TTC549 (cell line): ENCODE data around the gene UHRF1.
"Not testable (repeated sequence)": the region's sequence is repeated elsewhere in the genome, so short reads cannot be mapped to it uniquely, and the experiment has no call there.

Experiments
- FAIRE-seq: peaks from 2 replicates; lab custom pipeline; 2012; peaks lifted over from hg19 to GRCh38; lab: Jason Lieb, UNC

The UHRF1 gene

DNA sequence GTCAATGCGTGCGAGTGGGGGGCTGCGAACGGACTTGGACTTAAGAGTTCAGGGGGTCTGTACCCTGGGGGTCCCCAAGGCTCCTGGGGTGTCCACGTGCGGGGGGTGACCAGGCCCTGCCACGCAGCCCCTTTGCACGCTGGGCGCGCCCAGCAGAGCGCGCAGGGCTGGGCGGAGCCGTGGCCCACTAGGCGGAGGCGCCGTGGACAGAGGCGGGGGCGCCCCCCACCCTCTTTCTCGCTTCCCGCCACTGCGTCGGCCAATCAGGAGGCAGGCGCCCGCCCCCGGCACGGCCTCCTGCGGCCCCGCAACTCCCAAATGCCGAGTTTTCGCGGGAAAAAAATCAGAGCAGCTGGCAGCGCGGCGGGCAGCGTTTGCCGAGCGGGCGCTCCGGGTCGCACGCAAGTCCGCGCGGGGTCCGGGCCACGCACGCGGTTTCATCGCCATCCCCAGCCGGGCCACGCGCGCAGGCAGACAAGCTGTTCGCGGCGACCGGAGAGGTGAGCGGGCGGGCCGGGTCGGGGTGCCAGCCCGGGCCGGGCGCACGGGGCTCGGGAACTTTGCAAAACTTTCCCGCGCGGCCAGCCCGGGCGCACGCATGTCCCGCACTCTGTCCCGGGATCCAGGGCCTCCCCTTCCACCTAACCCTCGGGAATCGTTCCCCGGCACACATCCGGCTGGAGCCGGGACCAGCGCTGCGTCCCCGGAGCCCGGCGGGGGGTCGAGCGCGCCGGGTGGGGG, at the start of gene UHRF1:
Gene UHRF1 (plus strand): TSS at position 346 of the 741 bp plus-strand sequence. CDS start 1,385 bp downstream, outside the sequence.
- no peak for FAIRE-seq

DNA sequence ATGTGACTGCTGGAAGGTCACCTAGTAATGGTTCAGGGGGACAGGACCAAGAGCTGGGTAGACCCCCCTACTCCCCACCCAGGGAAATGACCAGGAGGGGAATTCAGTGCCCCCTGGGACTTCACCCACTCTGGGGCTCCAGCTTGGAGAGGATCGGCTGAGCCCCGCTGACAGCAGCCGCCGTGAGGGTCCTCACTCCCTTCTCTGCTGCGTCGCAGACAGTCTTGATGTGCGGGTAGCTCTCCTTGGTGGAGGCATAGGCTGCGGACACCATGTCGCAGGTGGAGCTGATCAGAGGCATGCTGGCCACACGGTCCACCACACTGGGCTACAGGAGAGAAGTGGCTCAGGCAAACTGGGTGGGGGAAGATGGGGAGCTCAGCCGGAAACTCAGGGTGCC, 49.6 kb upstream of the UHRF1 start:
- no peak for FAIRE-seq

DNA sequence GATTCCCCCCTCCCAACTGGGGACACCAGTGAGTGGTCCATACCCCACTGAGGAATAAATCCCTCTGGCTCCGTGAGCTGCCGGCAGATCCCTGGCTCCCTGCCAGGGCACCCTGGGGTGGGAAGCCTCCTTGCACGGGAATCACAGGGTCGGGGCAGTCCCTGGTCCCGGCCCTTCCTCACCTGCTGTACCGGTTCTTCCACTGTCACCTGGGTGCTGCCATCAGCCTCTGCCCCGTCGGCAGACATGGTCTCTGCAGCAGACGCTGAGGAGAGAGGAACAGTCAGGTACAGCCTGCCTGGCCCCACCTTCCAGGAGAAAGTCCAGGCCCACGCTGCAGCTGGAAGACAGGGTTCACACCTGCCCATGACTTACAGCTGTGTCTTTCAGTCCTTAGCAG, 48.2 kb upstream of the UHRF1 start:
- FAIRE-seq, result no peak

DNA sequence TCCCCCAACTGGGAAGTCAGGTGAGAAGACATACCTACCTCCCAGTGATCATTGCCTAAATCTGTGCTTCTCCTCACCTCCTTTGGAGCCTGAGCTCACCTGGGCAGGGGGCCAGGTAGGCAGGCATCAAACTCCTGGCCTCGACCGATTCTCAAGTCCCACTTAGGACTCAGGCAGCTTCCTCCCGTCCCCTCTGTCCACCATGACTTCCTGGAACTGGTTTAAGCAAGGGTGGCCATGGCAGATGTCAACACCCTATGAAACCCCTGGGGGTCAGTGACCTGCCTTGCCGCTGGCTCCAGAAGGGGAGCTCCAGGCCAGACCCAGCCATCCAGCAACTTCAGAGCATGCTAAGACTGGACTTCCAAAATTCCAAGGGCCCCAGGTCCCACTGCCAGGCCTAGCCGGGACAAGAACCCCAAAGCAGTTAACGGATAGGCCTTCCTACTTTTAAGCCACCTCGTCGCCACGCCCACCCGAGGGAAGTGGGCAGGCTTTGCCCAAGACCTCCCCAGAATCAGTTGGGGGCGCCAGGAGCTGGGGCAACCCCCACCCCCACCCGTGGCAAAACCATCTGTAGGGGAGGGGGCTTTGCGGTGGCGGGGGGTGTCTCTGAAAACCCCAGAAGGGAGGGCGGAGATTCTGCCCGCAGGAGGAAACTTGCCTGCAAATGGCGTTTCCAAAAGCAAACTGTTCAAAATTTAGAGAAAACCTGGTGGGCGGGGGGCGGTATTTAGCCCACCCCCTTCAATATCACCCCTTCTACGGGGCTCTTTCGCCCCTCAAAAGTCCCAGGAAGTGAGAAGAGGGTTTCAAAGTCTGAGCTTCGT, 42.5 kb upstream of the UHRF1 start:
- FAIRE-seq, result no peak

DNA sequence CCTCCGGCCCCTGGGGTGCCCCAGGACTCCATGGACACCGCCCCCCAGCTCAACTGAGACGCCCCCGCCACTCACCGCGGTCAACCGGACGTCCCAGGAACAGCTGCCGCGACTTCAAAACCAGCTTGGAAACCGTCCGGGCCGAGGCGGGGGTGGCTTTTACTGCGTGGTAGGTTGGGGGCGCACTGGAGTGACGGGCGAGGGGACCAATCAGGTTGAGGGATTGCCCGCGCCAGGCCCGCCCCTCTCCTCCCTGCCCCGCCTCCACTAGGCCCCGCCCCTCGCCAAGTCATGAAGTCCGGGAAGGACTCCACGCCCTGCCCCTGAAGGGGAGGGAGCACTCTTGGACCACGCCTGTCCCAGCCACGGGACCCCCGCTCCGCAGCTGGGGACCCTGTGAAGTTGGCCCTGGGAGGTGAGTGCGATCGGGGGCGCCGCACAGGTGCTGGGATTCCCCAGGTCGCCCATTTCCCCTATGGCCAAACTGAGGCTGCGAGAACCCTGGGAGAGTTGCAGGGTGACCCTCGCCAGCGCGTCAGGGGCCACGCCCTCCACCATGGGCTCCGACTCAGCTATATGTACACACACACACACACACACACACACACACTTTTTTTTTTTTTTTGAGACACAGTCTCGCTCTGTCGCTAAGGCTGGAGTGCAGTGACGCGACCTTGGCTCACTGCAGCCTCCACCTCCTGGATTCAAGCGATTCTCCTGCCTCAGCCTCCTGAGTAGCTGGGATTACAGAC, 41.6 kb upstream of the UHRF1 start, which contains the start of gene PLIN3:
Gene PLIN3 (minus strand): TSS at position 134 of the 752 bp plus-strand sequence. CDS start 6,273 bp downstream, outside the sequence.
- FAIRE-seq, result no peak

DNA sequence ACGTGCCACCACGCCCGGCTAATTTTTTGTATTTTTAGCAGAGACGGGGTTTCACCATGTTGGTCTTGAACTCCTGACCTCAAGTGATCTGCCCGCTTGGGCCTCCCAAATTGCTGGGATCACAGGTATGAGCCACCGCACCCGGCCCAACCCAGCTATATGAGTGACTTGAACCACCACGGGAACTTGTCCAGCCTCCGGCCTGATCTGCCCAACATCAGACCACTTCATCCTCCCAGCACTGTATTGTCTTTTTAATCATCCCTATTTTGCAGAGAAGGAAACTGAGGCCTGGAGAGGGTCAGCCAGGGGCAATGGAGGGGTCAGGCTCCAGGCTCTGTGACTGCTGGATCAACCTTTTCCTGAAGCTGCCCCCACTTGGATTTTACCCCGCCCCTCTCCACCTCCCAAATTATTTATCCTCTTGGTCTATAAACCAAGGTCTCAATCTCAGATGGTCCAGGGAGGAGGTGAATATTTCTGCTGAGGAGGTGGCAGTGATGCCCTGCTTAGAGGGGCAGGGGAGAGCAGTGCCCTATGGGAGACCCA, 40.9 kb upstream of the UHRF1 start:
- FAIRE-seq, result no peak

DNA sequence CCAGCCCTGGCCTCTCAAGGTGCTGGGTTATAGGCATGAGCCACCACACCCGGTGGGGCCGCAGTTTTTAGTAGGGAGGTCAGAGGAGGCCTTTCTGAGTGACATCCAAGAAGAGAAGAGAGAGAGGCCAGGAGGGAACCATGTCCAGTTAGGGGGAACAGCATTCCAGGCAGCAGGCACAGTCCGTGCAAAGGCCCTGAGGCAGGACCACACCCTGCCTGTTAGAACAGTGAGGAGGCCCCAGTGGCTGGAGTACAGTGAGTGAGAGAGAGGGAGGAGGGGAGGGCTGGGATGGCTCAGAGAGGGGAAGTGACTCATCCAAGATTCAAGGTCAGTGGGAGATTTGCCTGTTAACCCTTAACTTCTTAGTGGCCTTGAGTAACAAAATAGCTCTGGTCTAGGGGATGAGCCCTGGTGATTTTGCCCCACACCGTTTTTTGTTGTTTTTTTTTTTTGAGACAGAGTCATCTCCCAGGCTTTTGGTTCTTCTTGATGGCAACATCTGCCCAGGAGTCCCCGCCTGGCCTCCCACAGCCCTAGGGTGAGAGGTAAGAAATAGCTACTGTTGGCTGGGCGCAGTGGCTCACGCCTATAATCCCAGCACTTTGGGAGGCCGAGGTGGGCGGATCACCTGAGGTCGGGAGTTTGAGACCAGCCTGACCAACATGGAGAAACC, 39.1 kb upstream of the UHRF1 start:
- FAIRE-seq, result no peak

DNA sequence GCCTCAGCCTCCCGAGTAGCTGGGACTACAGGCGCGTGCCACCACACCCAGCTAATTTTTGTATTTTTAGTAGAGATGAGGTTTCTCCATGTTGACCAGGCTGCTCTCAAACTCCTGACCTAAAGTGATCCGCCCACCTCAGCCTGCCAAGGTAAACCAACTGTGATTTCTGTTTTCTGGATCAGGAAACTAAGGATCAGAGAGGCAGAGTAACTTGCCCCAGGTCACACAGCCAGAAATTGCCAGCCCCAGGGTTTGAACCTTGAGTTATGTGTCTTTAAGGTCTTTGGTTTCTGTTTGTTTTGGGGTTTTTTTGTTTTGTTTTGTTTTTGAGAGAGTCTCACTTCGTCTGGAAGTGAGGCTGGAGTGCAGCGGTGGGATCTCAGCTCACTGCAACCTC, 37.6 kb upstream of the UHRF1 start:
- no peak for FAIRE-seq

DNA sequence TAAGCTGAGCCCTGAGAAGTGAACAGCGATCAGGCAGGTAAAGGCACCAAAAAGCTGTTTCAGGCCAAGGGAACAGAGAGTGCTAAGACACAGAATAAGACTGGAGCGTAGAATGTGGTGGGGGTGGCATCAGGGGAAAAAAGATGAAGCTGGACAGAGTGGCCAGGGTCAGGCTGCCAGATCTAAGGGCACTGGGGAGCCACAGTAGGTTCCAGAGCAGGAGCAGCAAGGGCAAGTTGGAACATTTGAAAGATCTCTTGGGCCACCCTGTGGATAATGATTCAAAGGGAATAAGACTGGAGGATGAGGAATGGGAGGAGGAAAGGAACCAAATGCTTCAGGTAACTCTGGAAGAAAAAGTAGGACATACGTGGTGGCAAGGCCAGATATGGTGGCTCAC, 35.4 kb upstream of the UHRF1 start:
- no peak for FAIRE-seq

DNA sequence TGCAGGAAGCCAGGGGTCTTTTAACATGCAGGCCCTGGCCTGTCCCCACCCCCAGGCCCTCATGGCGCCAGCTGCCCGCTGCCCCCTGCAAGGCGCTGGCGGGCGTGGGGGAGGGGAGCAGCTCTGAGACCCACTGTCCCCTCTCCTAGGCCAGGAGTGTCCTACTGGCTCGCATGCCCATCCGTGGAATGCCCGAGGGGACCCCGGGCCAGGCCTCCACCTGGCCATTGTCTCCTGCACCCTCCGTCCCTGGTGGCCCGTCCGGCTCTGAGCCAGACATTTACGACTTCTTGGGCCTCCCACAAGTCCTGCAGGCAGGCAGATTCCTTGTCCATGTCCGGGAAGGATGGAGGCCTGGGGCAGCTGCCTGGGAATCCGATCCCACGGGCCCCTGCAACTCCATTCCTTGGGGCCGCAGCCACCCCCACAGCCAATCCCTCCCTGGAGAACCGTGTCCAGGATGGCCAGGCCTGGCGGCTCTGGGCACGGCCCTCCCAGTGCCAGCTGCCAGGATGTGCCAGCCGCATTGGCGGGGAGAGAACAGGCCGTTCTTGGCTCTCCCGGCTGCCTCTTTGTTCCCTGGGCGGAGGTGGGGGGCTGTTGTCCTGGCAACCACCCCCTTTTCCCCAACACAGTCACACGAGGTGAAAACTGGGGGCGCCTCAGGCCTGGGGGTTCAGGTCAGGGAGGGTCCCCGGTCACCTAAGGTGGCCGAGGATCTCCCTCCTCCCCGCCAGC, 31.4 kb upstream of the UHRF1 start:
- no peak for FAIRE-seq

DNA sequence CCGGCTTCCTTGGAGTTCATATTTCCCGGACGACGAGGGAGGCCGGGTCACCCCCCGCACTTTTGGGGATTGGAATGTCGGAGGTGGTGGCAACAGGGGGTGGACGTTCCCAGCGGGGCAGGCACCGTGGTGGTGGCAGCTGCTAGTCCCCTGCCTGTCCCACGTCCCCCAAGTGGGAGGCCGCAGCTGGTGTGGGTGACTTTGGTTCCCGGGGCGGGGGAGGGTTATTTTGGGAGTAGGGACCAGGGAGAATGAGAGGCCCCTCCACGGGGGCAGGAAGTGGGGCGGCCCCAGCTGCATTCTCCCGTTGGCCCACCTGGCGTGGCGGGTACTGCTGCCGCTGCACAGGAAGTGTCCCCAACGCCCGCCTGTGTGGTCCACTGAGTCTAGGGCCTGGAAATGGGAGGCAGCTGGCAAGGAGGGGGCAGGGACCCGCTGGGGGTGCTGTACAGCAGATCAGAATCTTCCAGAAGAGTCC, 30.8 kb upstream of the UHRF1 start:
- FAIRE-seq, result no peak

DNA sequence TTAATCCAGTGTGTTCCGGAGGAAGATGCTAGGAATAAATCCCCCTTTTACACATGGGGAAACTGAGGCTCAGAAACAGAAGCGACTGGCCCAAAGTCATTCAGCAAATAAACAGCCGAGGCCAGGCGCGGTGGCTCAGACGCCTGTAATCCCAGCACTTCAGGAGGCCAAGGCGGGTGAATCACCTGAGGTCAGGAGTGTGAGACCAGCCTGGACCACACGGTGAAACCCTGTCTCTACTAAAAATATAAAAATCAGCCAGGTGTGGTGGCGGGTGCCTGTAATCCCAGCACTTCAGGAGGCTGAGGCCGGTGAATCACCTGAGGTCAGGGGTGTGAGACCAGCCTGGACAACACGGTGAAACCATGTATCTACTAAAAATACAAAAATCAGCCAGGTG, 30.3 kb upstream of the UHRF1 start:
- no peak for FAIRE-seq

DNA sequence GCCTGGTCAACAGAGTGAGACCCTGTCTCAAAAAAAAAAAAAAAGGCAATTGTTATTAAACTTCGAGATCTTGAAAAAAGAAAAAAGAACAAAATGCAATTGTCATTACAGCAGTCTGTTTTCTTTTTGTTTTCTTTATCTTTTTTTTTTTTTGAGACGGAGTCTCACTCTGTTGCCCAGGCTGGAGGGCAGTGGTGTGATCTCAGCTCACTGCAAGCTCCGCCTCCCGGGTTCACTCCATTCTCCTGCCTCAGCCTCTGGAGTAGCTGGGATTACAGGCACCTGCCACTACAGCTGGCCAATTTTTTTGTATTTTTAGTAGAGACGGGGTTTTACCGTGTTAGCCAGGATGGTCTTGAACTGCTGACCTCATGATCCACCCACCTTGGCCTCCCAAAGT, 26.4 kb upstream of the UHRF1 start:
- FAIRE-seq, result not testable (repeated sequence)

DNA sequence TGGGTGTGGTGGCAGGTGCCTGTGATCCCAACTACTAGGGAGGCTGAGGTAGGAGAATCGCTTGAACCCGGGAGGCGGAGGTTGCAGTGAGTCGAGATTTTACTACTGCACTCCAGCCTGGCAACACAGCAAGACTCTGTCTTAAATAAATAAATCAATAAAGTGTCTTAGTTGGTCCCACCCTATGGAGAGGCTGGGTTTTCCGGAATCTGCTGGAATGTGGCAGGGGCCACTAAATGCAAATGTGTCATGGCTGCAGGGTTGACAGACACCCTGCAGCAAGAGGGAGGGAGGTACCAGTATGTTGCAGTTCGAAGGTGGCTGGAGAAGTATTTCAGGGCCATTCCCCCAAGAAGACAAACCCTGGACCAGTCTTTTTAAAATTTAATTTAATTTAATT, 24.3 kb upstream of the UHRF1 start:
- not testable (repeated sequence) for FAIRE-seq

DNA sequence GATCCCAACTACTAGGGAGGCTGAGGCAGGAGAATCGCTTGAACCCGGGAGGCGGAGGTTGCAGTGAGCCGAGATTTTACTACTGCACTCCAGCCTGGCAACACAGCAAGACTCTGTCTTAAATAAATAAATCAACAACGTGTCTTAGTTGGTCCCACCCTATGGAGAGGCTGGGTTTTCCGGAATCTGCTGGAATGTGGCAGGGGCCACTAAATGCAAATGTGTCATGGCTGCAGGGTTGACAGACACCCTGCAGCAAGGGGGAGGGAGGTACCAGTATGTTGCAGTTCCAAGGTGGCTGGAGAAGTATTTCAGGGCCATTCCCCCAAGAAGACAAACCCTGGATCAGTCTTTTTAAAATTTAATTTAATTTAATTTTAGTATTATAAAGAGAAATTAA, 21.5 kb upstream of the UHRF1 start:
- FAIRE-seq, result not testable (repeated sequence)

DNA sequence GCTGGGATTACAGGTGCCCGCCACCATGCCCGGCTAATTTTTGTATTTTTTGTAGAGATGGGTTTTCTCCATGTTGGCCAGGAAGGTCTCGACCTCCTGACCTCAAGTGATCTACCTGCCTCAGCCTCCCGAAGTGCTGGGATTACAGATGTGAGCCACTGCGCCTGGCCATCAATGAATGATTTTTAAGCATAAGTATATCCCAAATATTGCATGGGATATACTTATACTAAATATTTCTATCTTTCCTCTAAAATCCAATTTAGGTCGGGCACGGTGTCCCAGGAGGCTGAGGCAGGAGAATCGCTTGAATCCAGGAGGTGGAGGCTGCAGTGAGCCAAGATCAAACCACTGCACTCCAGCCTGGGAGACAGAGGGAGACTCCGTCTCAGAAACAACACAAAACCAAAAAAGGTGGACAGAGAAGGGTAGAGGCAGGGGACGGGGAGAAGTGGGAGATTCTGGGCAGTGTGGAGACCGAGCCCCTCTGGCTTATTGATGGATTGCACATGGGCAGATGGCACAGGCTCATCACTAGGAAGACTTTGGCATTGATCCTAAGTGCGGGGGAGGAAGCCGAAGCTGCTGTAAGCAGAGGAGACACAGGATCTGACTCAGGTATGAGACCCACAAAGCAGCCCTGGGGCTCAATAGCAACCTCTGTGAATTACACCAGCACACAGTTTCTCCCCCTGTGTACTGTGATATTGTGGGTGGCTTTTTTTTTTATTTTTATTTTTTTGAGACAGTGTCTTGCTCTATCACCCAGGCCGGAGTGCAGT, 20.1 kb upstream of the UHRF1 start:
- FAIRE-seq, result no peak

DNA sequence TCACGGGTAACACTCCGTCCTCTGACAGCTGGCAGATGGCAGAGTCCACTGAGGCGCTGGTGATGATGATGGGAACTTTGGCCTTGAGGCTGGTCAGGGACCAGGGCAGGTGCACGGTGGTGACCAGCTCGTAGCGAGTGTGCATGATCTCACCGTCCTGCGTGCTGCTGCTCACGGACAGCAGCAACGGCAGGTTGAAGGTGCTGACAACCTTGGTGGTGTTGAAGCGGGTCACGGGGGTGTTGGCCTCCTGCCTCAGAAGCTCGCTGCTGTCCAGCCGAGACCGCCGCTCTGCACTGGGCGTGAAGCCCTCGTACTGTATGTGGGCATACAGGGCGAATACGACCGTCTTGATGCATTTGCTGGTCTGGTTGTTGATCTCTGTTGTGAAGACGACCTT, 18.2 kb upstream of the UHRF1 start:
- no peak for FAIRE-seq

DNA sequence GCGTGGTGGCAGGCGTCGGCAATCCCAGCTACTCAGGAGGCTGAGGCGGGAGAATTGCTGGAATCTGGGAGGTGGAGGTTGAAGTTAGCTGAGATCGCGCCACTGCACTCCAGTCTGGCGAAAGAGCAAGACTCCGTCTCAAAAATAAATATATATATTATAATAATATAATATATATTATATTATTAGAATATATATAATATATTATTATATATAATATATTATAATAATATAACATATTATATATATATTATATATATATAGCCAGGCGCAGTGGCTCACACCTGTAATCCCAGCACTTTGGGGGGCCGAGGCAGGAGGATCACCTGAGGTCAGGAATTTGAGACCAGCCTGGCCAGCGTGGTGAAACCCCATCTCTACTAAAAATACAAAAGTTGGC, 16.3 kb upstream of the UHRF1 start:
- FAIRE-seq, result not testable (repeated sequence)

DNA sequence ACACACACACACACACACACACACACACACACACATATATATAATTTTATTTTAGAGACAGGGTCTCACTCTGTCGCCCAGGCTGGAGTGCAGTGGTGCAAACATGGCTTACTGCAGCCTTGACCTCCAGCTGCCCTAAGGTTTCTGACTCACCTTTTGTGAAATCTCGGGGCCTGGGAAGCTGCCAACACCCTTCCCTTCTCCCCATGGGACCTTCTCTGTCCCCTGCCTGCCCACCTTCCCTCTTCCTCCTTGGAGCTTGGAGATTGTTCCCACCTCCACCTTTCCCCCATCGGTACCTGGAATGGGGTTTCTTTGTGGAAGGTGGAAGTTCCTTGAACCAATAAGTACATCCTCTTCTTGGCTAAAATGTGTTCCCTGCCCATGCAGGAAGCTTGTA, 12.9 kb upstream of the UHRF1 start:
- FAIRE-seq, result no peak

DNA sequence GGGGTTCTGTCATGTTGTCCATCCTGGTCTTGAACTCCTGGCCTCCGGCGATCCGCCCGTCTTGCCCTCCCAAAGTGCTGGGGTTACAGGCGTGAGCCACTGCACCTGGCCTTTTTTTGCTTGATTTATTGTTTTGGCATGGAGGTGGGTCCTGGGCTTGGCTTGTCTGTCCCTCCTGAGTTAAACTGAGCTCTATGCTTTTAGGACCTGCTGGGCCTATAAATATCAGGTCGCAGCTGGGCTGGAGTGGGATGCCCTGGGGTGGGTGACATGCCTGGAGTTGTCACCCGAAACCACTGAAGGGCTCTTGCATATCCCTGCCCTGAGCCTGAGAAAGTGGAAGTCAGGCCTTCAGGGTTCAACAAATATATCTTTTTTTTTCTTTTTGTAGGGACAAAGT, 12.2 kb upstream of the UHRF1 start:
- FAIRE-seq, result no peak
